HG02981 (cell line): ENCODE data around the gene OR2AT4.
"Not testable (repeated sequence)": the region's sequence is repeated elsewhere in the genome, so short reads cannot be mapped to it uniquely, and the experiment has no call there.

Experiments
- ATAC-seq: cut with Tn5 transposase; IDR thresholded peaks from one replicate; pipeline ENCODE4 v1.9.1; 2021; ENCODE audit warnings: mild to moderate bottlenecking, moderate library complexity; ENCODE audit not compliant: unreplicated experiment

The OR2AT4 gene

DNA sequence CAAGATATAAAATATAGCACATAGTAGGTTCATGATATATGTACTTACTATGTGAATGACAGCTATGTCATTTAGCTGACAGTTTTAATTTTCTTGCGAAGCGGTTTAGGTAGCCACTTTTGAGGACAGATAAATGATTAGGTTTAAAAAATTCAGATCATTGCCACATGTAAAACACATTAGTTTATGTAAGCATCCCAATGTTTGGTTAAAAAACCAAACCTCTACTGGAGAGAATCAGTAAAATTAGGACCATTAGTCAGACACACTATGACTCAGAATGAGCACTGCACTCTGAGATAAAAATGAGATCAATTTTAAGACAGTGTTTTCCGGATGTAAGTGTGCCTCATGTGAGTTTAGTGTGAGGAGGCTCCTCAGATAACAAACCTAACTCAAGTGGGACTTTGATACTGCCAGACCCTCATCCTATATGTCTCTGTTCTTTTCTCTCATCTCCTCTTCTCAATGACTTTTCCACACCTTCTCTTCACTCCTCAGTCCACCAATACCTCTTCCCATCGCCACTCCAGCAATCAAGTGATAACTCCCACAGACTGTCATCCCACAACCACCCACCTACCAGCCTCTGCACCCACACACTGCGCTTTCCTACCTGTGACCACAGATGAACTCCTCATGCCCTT, 6.8 kb upstream of the OR2AT4 start:
- ATAC-seq = no peak

DNA sequence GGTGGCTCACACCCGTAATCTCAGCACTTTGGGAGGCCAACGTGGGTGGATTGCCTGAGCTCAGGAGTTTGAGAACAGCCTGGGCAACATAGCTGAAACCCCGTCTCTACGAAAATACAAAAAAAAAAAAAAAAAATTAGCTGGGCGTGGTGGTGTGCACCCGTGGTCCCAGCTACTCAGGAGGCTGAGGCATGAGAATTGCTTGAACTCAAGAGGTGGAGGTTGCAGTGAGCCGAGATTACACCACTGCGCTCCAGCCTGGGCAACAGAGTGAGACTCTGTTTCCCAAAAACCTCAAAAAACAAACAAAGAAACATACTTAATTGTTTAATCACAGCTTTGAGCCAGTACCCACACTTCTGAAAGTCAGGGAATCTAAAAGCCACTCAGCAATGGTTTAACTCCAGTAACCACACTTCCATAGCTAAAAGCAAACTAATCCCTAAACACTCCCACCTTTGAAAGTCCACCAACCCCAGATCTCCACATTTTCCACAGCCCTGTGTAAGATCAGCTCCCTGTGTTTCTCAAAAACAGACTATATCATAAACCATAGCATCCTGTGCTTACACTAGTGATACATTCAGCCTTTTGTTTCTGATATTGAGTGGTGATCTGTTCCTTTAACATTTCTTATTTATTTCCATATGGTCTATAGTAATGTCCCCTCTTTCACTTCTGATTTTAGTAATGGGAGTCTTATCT, 4.9 kb upstream of the OR2AT4 start:
- ATAC-seq = no peak

DNA sequence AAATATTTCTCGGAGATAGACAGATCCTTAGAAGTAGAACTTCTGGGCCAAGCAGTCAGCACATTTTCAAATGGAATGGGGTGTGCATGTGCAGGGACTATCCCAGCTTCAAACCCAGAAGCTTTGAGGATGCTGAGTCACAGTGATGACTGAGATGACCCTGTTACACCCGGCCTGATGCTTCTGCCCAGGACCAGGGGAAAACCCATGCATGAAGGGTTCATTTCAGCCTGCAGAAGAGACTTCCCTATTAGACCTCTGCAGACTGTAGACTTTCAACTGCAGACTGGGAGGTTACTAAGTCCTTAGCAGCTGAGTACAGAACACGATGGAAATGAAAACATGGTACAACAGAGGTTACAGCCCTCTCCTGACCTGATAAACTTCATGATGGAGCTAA, 3.6 kb upstream of the OR2AT4 start:
- ATAC-seq = peak; percentile 94

DNA sequence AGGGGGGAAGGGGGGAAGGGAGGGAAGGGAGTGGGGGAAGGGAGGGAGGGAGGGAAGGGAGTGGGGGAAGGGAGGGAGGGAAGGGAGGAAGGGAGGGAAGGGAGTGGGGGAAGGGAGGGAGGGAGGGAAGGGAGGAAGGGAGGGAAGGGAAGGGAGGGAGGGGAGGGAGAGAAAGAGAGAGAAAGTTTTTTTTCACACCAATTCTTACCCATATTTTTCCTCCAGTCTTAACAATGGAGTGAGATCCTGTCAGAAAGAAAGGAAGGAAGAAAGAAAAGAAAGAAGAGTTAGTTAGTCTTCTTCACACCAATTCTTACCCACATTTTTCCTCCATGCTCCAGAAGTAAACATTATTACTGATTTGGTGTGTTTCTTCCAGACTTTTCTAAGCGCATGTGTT, 3.0 kb upstream of the OR2AT4 start:
- no peak for ATAC-seq

DNA sequence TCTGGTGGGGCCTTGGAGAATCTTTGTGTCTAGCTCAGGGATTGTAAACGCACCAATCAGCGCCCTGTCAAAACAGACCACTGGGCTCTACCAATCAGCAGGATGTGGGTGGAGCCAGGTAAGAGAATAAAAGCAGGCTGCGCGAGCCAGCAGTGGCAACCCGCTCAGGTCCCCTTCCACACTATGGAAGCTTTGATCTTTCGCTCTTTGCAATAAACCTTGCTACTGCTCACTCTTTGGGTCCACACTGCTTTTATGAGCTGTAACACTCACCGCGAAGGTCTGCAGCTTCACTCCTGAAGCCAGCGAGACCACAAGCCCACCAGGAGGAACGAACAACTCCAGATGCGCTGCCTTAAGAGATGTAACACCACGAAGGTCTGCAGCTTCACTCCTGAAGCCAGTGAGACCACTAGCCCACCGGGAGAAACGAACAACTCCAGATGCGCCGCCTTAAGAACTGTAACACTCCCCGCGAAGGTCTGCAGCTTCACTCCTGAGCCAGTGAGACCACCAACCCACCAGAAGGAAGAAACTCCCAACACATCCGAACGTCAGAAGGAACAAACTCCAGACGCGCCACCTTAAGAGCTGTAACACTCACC, 2.3 kb upstream of the OR2AT4 start:
- ATAC-seq = not testable (repeated sequence)

DNA sequence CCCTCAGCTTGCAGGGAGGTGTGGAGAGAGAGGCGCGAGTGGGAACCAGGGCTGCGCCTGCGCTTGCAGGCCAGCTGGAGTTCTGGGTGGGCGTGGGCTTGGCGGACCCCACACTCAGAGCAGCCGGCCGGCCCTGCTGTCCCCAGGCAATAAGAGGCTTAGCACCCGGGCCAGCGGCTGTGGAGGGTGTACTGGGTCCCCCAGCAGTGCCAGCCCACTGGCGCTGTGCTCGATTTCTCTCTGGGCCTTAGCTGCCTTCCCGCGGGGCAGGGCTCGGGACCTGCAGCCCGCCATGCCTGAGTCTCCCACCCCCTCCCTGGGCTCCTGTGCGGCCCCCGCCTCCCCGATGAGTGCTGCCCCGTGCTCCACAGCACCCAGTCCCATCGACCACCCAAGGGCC, 1.5 kb upstream of the OR2AT4 start:
- ATAC-seq = not testable (repeated sequence)

DNA sequence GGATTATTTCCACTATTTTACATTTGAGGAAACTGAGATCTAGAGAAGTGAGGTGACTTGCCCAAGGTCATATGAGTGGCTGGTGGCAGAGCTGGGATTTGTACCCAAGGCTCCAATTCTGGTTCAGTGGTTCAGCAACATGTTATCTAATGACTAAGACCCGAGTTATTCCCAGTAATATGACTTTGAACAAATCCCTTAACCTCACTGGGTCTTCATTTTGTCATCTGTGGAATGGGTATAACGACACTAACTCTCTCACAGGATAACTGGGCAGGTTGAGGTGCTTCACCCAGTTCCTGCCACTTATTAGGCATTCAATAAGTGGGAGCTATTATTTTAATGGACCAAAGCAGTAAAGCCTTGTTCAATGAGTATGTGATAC, 489 bp upstream of the OR2AT4 start:
- ATAC-seq = no peak

DNA sequence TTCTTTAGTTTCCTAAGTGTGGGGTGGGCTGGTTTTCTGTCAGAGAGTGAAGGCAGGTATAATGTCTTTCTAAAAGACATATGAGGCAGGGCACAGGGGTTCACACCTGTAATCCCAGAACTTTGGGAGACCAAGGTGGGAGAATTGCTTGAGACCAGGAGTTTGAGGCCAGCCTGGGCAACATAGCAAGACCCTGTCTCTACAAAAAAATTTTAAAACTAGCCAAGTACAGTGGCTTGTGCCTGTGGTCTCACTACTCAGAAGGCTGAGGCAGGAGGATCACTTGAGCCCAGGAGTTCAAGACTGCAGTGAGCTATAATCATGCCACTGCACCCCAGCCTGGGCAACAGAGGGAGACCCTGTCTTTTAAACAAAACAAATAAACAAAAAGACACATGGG, 2.3 kb downstream of the OR2AT4 start:
- not testable (repeated sequence) for ATAC-seq

DNA sequence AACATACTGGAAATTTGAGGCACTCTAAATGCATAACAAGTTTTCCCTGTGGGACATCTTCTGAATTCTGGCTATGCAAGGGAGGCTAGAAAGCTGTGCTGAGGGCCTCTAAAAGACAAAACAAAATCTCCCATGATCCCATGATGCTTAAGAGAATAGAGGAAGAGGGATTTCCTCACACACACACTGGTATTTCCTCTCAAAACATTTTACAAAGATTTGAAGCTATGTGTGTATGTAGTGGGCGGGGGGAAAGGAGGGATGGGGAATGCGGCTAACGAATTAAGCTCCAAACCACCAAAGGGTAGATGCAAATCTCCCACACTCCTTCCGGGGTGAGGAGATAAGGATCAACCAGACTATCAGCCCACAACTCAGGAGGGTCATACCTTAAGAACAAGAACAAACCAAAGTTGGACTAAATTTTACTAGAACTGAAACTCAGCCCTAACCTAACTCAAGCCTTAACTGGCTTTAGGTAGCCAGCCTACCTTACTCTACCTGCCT, 6.0 kb downstream of the OR2AT4 start:
- no peak for ATAC-seq

DNA sequence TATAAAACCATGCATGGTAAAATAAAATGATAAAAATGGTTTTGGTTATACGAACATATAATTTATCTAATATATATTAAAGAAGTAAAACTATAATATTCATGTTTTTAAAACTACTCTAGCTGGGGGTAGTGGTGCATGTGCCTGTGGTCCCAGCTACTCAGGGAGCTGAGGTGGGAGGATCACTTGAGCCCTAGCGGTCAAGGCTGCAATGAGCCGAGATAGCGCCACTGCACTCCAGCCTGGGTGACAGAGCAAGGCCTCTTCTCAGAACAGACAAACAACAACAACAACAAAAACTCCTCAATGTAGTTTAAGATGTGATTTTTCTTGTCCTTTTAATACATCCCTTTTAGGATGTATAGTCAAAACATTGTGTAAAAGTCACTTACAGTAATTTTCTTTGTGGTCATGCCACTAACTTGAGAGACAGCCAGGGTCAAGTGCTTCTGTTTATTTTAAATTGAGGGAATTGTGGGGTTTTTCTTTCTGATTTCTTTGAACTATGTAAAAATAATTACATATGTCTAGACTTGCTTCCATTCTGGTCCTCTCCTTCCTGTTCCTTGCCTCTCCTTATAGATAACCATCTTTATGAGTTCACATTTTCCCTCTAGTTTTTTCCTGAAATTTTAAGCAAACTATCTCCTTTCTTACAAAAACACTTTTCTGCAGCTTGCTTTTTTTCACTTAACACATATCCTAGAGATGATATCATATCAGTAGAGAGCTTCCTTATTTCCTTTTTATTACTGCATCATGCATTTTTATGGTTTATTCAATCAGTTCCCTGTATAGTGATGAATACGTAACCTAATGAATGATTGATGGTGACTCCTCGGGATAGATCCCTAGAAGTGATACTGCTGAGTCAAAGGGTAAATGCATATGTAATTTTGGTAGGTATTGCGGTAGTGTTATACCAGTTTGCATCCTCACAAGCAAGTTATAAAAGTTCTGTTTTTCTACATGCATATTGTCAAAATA, 9.1 kb downstream of the OR2AT4 start:
- no peak for ATAC-seq

DNA sequence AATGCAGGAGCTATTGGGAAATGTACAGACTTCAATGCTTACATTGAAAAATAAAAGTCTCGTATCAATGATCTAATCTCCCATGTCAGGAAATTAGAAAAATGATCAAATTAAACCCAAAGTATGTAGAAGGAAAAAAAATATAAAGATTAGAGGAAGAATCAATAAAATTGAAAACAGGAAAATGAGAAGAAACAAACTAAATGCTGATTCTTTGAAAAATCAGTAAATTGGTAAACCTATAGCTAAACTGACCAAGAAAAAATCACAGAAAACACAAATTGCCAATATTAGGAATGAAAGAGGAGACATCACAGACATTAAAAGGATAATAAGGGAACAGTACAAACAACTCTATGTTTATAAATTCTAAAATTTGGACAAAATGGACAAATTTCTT, 11.8 kb downstream of the OR2AT4 start:
- ATAC-seq = no peak

DNA sequence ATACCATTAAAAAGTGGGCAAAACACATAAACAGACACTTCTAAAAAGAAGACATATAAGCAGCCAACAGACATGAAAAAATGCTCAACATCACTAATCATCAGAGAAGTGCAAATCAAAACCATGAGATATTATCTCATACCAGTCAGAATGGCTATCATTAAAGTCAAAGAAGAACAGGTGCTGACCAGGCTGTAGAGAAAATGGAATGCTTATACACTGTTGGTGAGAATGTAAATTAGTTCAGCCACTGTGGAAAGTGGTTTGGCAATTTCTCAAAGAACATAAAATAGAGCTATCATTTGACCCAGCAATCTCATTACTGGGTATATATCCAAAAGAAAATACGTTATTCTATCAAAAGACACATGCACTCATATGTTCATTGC, 13.5 kb downstream of the OR2AT4 start:
- no peak for ATAC-seq

DNA sequence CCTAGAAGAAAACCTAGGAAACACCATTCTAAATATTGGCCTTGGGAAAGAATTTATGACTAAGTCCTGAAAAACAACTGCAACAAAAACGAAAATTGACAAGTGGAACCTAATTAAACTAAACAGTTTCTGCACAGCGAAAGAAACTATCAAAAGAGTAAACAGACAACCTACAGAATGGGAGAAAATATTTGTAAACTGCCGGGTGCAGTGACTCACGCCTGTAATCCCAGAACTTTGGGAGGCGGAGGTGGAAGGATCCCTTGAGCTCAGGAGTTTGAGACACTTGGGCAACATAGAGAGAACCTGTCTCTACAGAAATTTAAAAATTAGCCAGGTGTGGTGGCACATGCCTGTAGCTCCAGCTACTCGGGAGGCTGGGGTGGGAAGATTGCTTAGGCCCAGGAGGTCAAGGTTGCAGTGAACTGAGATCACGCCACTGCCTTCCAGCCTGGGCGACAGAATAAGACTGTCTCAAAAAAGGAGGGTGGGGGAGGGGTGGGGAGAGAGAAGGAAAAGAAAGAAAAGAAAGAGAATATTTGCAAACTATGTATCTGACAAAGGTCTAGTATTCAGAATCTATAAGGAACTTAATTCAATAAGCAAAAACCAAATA, 14.0 kb downstream of the OR2AT4 start:
- ATAC-seq = no peak

DNA sequence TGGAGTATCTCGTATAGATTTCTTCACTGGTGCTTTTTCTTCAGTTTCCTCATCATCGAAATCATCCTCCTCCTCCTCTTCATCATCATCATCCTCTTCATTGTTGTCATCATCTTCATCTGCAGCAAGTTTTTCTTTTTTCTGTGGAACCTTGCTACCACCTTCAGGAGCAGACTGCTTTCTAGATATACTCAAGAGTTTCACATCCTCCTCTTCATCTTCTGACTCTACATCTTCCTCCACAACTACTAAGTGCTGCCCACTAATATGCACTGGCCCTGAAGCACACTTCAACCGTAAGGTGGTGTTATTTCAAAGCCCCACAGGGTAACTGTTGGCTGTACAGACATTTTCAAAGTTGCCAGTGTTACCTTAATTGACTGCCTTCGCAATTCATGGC, 17.1 kb downstream of the OR2AT4 start:
- no peak for ATAC-seq

DNA sequence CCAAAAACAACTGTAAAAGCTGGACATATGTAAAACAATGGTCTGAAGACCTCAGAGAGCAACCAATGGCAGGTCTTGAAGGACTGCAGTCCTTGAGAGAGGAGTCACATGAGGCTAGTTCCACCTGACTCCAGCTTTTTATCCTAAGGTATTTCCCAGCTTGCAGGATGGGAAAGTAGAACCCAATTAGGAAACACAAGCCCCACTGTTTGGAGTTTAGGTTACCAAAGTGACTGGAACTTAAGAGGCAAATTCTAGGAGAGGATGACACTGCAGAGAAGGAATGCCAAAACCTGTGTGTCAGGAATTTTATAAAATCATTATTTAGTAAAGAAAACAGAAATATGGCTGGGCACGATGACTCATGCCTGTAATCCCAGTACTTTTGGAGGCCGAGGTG, 18.4 kb downstream of the OR2AT4 start:
- ATAC-seq = no peak

DNA sequence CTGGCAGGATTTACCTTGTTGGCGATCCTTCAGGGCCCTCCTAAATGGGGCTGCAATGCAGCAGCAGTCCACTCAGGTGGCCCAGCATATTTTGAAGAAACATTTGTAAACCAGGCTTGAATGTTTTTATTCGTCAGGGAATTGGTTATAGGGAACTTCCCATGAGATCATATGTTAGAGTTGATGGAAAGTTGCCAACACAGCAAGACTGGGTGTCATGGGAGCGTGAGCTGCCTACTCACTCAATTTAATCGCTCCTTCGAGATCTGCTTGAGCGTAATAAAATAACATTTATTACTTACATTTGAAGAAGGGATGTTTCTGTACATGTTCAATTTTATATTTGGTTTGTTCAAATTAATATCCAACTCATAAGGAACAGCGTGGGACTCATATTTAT, 19.4 kb downstream of the OR2AT4 start:
- ATAC-seq = no peak

DNA sequence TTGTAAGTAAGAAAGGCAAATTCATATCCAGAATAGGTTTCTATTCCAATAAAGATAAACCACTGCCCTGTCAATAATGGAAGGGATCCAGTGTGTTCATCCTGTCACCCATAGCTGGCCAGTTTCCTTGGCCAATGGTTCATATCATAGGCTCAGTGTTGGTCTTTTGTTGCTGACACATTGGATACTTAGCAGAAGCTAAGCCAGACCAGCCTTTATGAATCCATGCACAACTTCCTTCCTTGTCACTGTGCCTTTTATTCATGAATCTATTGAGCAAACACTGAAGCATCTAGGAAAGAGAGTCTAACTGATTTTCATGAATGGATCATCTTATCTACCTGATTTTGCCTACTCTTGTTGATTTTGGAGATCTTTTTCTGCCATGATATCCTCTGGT, 20.0 kb downstream of the OR2AT4 start:
- ATAC-seq = no peak

DNA sequence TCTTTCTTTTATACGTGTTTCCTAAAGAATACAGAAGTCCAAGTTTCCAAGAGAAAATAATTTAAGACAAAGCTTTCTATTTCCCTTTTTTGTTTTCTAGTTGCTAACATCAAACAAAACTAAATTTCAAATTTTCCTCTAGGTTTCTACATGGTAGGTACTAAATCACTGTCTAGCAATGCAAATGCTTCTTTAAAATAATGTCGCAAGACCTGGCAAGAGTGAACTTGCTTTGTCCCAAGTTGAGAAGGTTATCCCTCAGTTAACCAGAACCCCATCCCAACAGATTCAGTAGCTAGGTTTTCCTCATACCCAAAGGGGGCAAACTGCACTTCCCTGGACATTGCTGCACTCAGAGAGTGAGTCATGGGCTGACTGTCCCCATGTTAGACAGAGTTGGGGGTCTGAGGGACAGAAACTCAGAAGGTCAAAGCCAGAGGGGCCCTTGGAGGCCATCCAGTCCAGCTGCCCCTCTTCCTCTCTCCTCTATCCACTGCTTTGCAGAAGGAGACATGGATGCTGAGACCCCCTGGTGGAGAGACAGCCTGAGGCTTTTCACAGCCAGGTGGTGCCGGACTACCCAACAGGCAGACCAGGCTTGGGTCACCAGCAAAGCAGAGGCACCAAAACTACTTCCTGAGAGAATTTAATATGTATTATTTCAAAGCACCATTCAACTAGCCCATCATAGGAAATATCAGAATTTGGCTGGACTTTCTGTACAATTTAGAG, 23.1 kb downstream of the OR2AT4 start:
- ATAC-seq = no peak

DNA sequence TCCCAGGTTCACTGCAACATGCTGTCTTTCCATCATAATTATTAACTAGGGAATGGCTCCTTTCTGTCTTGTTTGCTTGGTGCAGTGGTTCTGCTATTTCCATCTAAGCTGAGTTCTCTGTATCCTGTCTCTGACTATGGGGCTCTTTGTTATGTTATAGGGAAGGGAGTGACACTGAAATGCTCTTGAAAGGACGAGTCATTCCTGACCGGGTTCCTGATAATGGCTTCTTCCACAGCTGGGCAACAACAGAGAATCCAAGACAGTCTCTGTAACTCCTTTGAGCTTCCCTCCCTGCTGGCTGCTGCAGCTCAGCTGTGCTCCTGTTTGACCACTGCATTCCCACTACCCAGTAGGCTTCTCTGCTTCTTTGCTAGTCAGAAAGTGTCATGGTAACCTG, 24.1 kb downstream of the OR2AT4 start:
- ATAC-seq = no peak

DNA sequence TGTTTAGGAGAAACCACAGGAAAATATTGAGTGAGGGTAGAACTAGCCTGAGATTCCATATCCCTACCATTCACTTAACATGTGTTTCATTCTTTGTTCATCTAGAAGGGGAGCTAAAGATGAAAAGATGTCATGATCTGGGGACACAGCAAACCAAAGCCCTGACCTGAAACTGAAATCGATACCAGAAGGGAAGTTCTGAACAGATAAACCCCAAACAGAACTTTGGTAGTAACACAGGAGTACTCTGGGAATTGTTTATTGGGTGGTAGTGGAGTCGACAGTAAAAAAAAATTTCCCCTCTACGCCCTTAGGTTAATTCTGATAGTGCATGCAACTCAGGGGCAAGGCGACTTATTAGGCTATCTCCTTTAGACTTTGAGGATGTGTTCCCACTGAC, 27.2 kb downstream of the OR2AT4 start:
- no peak for ATAC-seq
